Pons (tissue), 1 donor: ENCODE measurements around the gene CYTH1.
A peak's percentile ranks its signal among the peaks of the same experiment; 100 is the strongest.

Experiments used
- DNase-seq: peaks from one replicate; pipeline ENCODE4 v3.0.0-alpha.2; 2016; ENCODE audit warnings: low spot score

CYTH1 gene

DNA sequence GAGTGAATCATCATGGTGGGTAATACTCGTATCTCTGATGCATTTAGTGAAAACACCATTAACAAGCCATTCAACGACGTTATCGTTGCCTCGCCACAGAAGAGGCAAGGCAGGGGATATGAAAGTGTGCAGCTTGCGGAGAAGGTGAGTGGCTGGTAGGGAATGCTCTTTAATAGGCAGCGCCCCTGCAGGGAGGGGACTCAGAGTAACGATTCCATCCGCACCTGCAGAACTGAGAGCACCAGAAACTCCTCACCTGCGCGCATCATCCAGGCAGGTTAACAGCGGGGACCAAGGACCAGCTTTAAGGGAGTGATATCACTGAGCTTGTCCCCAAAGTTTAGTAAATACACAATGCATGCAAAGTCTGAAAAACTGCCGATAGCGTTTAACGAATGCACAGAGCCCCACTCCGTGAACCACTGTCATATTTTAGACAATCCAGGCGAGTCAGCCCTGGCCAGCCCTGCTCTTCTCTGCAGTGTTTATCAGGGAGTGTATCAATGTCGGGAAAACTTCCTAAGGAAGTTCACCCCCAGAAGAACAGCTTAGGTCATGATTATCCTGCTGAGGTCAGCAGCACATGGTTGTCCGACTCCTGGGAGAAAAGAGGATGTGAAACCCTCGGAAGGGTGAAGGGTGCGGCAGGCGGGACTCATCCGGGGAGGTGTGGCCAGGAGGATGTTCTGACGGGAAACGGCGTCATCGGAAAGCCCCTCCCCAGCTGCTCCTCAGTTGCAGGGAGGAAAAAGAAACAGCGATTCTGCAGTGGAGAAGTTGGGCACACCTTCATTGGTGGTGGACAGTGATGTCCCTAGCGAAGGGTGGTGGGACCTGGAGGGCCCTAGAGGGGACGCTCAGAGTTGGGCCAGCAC, 136.4 kb downstream of the CYTH1 start:
- DNase-seq, result peak; percentile 83

DNA sequence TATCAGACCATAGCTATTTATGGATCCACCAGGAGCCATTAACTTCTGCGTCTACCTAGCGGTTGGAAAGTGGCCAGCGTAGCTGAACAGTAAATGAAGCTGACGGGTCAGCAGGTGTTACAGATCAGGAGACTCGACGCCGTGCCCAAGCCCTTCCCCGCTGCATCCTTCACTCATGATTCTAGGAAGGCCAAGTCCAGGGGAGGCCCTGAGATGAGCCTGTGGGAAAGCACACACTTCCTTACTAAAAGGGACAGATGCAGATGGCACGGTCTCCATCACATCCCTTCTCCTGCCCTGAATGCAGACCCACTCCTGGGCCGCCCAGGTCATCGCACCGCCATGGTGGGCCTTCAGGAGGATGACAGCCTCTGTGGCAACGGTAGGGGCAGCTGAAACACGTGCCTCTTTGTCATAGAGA, 137.1 kb downstream of the CYTH1 start:
- no peak for DNase-seq

DNA sequence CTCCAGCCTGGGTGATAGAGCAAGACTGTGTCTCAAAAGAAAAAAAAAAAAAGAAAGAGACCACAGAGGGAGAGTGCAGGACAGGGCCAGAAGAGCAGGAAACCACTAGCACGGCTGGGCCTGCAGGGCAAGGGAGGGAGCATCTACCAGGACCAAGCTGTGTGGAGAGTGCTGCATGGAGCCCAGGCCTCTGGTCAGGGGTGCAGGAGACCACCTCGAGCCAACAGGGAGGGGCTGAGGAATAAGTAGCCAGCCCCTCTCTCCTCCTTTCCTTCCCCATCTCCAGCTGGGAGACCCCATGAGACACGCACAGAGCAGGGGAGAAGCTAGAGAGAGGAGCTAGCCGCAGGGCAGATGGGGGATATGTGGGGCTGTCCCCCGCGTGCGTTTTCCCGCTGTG, 137.8 kb downstream of the CYTH1 start:
- DNase-seq, result no peak

DNA sequence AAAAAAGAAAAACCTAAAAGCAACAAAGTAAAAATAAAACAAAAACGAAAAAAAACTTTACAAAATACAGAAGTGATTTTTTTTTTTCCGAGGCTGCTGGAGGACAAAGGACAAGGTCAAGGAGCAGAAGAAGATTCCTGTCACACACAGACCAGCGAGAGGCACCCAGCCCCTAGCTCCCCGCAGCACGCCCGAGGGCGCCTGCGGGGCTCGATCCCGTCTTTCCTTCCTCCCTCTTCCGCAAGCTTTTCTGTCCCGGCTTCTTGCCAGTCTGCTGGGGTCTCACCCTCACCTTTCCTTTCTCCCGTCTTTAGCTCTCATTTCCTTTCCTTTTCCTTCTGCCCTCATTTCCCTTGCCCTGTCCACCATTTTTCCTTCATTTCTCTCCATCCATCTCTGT, 138.7 kb downstream of the CYTH1 start:
- DNase-seq, result no peak

GRCh38 chr17:78642707-78643106, 139.4 kb downstream of the CYTH1 start:
- DNase-seq, result no peak

- DNase-seq, result no peak
Observed at GRCh38 chr17:78641666-78642065, 140.4 kb downstream of the CYTH1 start.

DNA sequence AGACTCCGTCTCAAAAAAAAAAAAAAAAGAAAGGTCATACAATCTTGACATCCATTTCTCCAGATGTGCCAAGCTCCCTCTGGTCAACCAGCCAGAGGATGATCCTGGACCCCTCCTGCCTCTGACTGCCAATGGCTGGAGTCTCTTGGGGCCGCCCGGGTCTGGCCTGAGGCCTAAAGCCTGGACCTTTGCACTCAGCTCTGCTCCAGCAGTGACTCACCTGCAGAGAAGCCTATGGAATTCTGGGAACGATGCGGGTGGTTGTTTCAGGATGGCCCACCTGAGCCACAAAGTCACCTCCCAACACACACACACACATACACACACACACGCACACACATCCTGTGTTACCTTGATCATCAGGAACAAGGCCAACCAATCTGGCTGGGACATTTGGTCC, 140.8 kb downstream of the CYTH1 start:
- no peak for DNase-seq

DNA sequence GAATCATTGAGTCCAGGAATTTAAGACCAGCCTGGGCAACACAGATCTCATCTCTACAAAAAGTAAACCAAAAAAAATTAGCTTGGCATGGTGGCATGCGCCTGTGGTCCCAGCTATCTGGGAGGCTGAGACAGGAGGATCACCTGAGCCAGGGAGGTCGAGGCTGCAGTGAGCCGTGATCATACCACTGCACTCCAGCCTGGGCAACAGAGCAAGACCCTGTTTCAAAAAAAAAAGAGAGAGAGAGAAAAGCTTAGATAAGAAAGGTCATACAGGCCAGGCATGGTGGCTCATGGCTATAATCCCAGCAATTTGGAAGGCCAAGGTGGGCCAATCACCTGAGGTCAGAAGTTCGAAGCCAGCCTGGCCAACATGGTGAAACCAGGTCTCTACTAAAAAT, 141.4 kb downstream of the CYTH1 start:
- DNase-seq, result no peak

- no peak for DNase-seq
Observed at GRCh38 chr17:78637643-78638420, 144.2 kb downstream of the CYTH1 start.

GRCh38 chr17:78637146-78637545, 144.9 kb downstream of the CYTH1 start:
- no peak for DNase-seq

DNA sequence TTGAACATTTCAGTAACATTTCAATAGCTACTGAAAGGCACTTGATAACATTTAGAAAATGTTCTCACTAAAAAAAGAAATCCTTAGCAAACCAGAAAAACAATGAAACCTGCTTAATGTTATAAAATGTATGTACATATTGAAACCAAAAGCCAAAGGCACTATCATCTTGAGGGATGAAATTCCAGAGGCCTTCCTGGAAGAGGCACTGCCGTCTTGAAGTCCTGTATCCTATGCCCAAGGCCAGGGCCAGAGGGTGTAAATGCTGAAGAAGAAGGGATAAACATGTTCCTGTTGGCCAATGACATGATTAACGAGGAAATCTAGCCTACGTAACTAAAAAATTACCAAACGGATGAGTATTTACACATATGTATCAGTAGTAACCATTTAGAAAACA, 147.9 kb downstream of the CYTH1 start:
- DNase-seq, result no peak

GRCh38 chr17:78629436-78629995, 152.6 kb downstream of the CYTH1 start:
- DNase-seq, result no peak

DNA sequence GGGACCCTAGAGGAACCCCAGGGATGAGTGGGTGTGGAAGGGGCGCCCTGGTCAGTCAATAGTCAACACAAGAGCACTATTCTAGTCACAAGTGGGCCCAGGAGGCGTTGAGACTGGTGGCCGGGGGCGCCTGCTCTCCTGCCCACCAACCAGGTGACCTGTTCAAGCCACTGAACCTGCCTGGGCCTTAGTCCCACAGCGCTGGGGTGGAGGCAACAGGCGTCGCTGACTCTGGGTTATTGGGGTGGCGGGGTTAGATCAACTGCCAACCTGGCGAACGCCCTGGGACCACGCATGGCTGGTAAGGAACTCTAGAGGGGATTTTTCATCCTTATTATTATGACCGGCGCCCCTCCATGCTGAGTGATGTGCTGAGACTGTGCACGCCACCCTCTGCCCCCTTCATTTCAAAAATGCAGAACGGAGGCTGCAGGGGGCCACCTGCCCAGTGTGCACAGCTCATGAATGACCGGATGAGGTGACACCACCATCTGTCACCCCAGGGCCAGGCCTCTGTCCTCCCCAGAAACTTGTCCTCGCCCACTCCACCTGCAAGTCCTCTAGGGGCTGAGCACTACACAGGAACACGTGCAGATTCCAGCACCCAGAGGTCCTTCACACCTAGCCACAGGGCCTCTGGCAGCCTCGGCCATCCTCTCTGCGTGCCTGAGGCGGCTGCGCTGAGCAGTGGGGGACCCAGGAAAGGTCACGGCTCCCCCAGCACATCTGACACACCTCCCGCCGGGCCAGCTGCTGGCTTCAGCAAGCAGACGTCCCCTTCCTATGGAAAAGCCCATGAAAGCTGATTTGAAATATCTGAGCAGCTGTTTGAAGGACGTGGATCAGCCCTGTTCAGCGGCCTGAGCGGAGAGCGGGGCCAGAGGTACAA, 153.3 kb downstream of the CYTH1 start:
- no peak for DNase-seq

- no peak for DNase-seq
Observed at GRCh38 chr17:78624324-78625151, 157.5 kb downstream of the CYTH1 start.
